Panc1 (cell line): ENCODE measurements around the gene KPNB1. TPM values are rescaled to one million over a fixed set of nuclear protein-coding genes. Genes with fewer than 3 reads are reported as not detected.

Experiments
- ATAC-seq: fragments of 200-7000 bp; cut with Tn5 transposase; 2 replicates; pipeline ENCODE4 v1.9.1; 2020; ENCODE audit warnings: mild to moderate bottlenecking, moderate library complexity
- BruUV-seq: library from RNA; stranded (reverse); fragments of 400-500 nt; replicated peaks from 2 replicates; lab custom pipeline; 2021; lab: Mats Ljungman, UMichigan
- CTCF ChIA-PET: fragments of 300-600 bp; sonication (Branson Sonifier 250); formaldehyde crosslinking; loops from one replicate; lab custom pipeline; 2022; ENCODE audit warnings: antibody characterized with exemption; lab: Charles Lee
- POLR2A ChIA-PET: fragments of 300-600 bp; sonication (Branson Sonifier 250); formaldehyde crosslinking; loops from one replicate; lab custom pipeline; 2022; ENCODE audit warnings: antibody characterized with exemption; lab: Charles Lee
- DNase-seq: peaks from one replicate; pipeline ENCODE4 v3.0.0-alpha.2; 2010; ENCODE audit warnings: low read depth, low spot score
- H3K27ac ChIP-seq: 2 replicates; pipeline ENCODE4 v1.5.1; 2011; ENCODE audit warnings: mild to moderate bottlenecking, low read length, inconsistent platforms
- H3K27me3 ChIP-seq: fragments of 200-500 bp; sonication (Bioruptor generic); 2 replicates; pipeline ENCODE4 v1.6.0; 2014; ENCODE audit warnings: low read length, inconsistent platforms; ENCODE audit not compliant: control insufficient read depth, insufficient read depth
- H3K36me3 ChIP-seq: fragments of 200-500 bp; sonication (Bioruptor generic); 2 replicates; pipeline ENCODE4 v1.5.1; 2014; ENCODE audit warnings: inconsistent platforms, mild to moderate bottlenecking, low read length, moderate library complexity; ENCODE audit not compliant: control insufficient read depth, insufficient read depth
- H3K4me1 ChIP-seq: 2 replicates; pipeline ENCODE4 v1.5.1; 2011; ENCODE audit warnings: inconsistent platforms, mild to moderate bottlenecking, low read length, moderate library complexity; ENCODE audit not compliant: control insufficient read depth, insufficient read depth
- H3K4me3 ChIP-seq, 2 experiments: 2 replicates each; pipeline ENCODE4 v1.5.1; 2011 to 2012; ENCODE audit warnings: low read depth in 2 of 2, low read length in 2 of 2, mild to moderate bottlenecking in 2 of 2, inconsistent platforms in 1 of 2, moderate library complexity in 1 of 2
- H3K9me3 ChIP-seq: fragments of 200-500 bp; sonication (Bioruptor generic); 2 replicates; pipeline ENCODE4 v1.5.1; 2014; ENCODE audit warnings: low read depth, mild to moderate bottlenecking, inconsistent platforms, low read length, moderate library complexity; ENCODE audit not compliant: control insufficient read depth, insufficient read depth
- POLR2AphosphoS5 ChIP-seq: IDR thresholded peaks from 2 replicates; pipeline ENCODE4 v1.6.1; 2012; ENCODE audit warnings: mild to moderate bottlenecking, low read depth, low read length, moderate library complexity
- SIN3A ChIP-seq: IDR thresholded peaks from 2 replicates; pipeline ENCODE4 v1.6.1; 2012; ENCODE audit warnings: low read depth, mild to moderate bottlenecking, low read length, moderate library complexity, borderline replicate concordance; ENCODE audit not compliant: insufficient read depth
- TCF7L2 ChIP-seq: IDR thresholded peaks from 2 replicates; pipeline ENCODE4 v1.6.1; 2011; ENCODE audit warnings: mild to moderate bottlenecking, low read depth, low read length, inconsistent platforms
- in situ Hi-C: cut with HindIII; loops from 2 replicates; pipeline ENCODE4 v1.10.0; 2016; ENCODE audit warnings: low sequenced_read_pairs, low pct_unique_long_range_greater_than_20kb
- intact Hi-C: fragments of 100-400 bp; cut with micrococcal nuclease; formaldehyde crosslinking; loops from one replicate; pipeline ENCODE4 v1.10.0; 2022; ENCODE audit not compliant: unreplicated experiment
- total RNA-seq: library from RNA; stranded (reverse); gene quantifications from one replicate; pipeline ENCODE4 v1.2.1, GENCODE V29; 2021; ENCODE audit not compliant: unreplicated experiment
- TF ChIP-seq, protein P1 (sequence below), 2 experiments: IDR thresholded peaks; 2 replicates each; pipeline ENCODE4 v1.6.1; 2011 to 2012; ENCODE audit warnings: low read depth in 2 of 2, control low read depth in 1 of 2, low read length in 1 of 2, mild to moderate bottlenecking in 1 of 2, moderate library complexity in 1 of 2; ENCODE audit not compliant: insufficient read depth in 1 of 2
- TF ChIP-seq, protein P2 (sequence below): fragments of 450-650 bp; IDR thresholded peaks from 2 replicates; pipeline ENCODE4 v1.5.1; 2017; ENCODE audit warnings: mild to moderate bottlenecking

The KPNB1 gene
- total RNA-seq, 1 experiment from 2014 or later, result 666 TPM

DNA sequence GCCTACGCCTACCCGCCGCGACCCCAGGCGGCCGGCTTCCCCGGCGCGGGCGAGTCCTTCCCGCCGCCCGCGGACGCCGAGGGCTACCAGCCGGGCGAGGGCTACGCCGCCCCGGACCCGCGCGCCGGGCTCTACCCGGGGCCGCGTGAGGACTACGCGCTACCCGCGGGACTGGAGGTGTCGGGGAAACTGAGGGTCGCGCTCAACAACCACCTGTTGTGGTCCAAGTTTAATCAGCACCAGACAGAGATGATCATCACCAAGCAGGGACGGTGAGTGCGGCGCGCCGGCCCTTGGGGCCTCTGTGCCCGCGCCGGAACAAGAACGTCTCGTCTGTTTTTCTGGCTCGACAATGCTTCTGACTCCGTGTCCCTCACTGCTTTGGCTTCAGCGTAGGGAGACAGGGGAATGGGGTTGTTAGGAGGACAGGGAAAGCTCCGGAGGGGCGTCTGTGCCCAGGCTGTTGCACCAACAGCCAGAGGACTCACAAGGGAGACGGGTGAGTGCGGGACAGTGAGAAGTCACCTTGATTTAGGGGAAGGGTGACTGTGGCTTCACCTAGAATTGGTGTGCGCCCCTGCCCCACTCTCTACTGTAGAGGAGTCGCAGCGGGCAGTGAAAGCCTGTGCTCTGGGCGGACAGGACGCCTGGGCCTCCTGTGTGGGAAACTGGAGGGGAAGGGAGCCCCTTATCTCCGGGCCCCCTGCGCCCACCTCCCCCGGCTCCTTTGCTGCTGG is 84.1 kb downstream of the KPNB1 start:
- Histone ChIP-seq H3K27ac (no peak overlapping the region), H3K4me1 (no peaks in the 10 kb centered on the region), H3K9me3 (no peaks in the 10 kb centered on the region), H3K4me3 (peak overlapping the region in 1 of 2 experiments; percentile 28; a peak in 2 of 4 replicates), H3K36me3 (no peaks in the 10 kb centered on the region), H3K27me3 (peaks cover 12% of the 10 kb centered on the region; the same call in 1 of the 2 replicates)
- TF ChIP-seq POLR2AphosphoS5 (no peak), TCF7L2 (no peak), SIN3A (no peak)
- TF ChIP-seq, protein P1, sequence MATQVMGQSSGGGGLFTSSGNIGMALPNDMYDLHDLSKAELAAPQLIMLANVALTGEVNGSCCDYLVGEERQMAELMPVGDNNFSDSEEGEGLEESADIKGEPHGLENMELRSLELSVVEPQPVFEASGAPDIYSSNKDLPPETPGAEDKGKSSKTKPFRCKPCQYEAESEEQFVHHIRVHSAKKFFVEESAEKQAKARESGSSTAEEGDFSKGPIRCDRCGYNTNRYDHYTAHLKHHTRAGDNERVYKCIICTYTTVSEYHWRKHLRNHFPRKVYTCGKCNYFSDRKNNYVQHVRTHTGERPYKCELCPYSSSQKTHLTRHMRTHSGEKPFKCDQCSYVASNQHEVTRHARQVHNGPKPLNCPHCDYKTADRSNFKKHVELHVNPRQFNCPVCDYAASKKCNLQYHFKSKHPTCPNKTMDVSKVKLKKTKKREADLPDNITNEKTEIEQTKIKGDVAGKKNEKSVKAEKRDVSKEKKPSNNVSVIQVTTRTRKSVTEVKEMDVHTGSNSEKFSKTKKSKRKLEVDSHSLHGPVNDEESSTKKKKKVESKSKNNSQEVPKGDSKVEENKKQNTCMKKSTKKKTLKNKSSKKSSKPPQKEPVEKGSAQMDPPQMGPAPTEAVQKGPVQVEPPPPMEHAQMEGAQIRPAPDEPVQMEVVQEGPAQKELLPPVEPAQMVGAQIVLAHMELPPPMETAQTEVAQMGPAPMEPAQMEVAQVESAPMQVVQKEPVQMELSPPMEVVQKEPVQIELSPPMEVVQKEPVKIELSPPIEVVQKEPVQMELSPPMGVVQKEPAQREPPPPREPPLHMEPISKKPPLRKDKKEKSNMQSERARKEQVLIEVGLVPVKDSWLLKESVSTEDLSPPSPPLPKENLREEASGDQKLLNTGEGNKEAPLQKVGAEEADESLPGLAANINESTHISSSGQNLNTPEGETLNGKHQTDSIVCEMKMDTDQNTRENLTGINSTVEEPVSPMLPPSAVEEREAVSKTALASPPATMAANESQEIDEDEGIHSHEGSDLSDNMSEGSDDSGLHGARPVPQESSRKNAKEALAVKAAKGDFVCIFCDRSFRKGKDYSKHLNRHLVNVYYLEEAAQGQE (IDR thresholded peaks at IDR 0.05; ENCODE audit: insufficient read depth in 1 of 2, low read depth in 2 of 2, low read length in 1 of 2), result no peak
- TF ChIP-seq, protein P2, sequence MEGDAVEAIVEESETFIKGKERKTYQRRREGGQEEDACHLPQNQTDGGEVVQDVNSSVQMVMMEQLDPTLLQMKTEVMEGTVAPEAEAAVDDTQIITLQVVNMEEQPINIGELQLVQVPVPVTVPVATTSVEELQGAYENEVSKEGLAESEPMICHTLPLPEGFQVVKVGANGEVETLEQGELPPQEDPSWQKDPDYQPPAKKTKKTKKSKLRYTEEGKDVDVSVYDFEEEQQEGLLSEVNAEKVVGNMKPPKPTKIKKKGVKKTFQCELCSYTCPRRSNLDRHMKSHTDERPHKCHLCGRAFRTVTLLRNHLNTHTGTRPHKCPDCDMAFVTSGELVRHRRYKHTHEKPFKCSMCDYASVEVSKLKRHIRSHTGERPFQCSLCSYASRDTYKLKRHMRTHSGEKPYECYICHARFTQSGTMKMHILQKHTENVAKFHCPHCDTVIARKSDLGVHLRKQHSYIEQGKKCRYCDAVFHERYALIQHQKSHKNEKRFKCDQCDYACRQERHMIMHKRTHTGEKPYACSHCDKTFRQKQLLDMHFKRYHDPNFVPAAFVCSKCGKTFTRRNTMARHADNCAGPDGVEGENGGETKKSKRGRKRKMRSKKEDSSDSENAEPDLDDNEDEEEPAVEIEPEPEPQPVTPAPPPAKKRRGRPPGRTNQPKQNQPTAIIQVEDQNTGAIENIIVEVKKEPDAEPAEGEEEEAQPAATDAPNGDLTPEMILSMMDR, result no peak
- POLR2A ChIA-PET, result no interaction called here
- intact Hi-C loops, result no loop called here
- DNase-seq (no peak), ATAC-seq (peak; percentile 44)
- CTCF ChIA-PET, result interaction anchor here (0.6 kb wide), 1 partner anchor 34 kb away, joined by 3 read pairs; no protein-coding TSS in a partner anchor
- in situ Hi-C loops, result no loop called here
- no TSS peak for BruUV-seq

DNA sequence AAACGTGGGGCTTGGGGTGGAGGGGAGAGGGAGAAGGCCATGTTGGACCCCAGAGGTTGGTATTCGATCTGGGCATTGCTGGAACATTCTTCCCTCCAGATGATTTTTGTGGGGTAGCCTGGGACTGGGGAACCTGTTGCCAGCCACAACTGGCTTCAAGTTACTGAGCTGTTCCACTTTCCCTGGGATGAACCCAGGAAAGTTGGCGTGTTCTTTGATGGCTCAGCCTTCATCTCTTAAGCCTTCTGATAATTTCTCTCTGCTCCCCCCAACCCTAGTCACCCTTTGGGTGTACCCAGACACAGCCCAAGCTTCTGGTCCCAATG is 85.4 kb downstream of the KPNB1 start:
- Histone ChIP-seq H3K27me3 (peaks cover 12% of the 10 kb centered on the region; the same call in 1 of the 2 replicates), H3K36me3 (no peaks in the 10 kb centered on the region)
- CTCF ChIA-PET, result no interaction called here

More for the DNA sequence above, 85.4 kb downstream of the KPNB1 start:
- H3K4me3 ChIP-seq, result no peak overlapping the region
- in situ Hi-C loops (no loop called here), intact Hi-C loops (no loop called here)
- DNase-seq (no peak), ATAC-seq (no peak)
- no peaks in the 10 kb centered on the region for H3K4me1 ChIP-seq
- POLR2A ChIA-PET, result interaction anchor here (0.7 kb wide), 1 partner anchor 44 kb away, joined by 11 read pairs; no protein-coding TSS in a partner anchor
- no peak for TF ChIP-seq TCF7L2
- no peak for TF ChIP-seq SIN3A
- TF ChIP-seq, protein P2, result no peak
- TF ChIP-seq, protein P1 (IDR thresholded peaks at IDR 0.05; ENCODE audit: insufficient read depth in 1 of 2, low read depth in 2 of 2, low read length in 1 of 2), result no peak
- no peak for TF ChIP-seq POLR2AphosphoS5
- H3K27ac ChIP-seq, result no peak overlapping the region
- BruUV-seq, result no TSS peak
- no peaks in the 10 kb centered on the region for H3K9me3 ChIP-seq
